Measurements from ENCODE around the gene MYH7.

The MYH7 gene

GRCh38 chr14:23365036-23365731 is 70.3 kb downstream of the MYH7 start, which contains the start of gene EFS:
TSS of gene EFS (minus strand) at chr14:23365172. CDS start at chr14:23365025, 147 bp downstream.
- TF ChIP-seq Cebpa-rat (IDR thresholded peaks at IDR 0.05) = no peak
- Histone ChIP-seq H3K27ac (no peak within 1 kb of the TSS), H3K4me2 (no peak within 1 kb of the TSS), H3K36me3 (no peaks in the 10 kb centered on the region), H3K4me1 (peaks cover 0 to 12% (median 0%) of the 10 kb centered on the region in 10 experiments; a peak in 4 of 20 replicates), H3K9me3 (replicated peaks in 1 of 11) (peaks cover 0 to 12% (median 7%) of the 10 kb centered on the region in 11 experiments; a peak in 8 of 22 replicates), H3K27me3 (peaks cover 6 to 27% (median 21%) of the 10 kb centered on the region in 11 experiments; a peak in 20 of 22 replicates), H3K4me3 (no peak within 1 kb of the TSS), H3K9ac (no peak within 1 kb of the TSS), H4K20me1 (no peaks in the 10 kb centered on the region)

- Histone ChIP-seq H3K9me3 (replicated peaks in 1 of 11) (peaks cover 0 to 12% (median 7%) of the 10 kb centered on the region in 11 experiments; a peak in 8 of 22 replicates), H3K27ac (no peak overlapping the region), H3K27me3 (peaks cover 6 to 27% (median 21%) of the 10 kb centered on the region in 11 experiments; a peak in 20 of 22 replicates), H4K20me1 (no peaks in the 10 kb centered on the region), H3K4me3 (no peak overlapping the region), H3K4me1 (peaks cover 0 to 12% (median 0%) of the 10 kb centered on the region in 10 experiments; a peak in 4 of 20 replicates), H3K36me3 (no peaks in the 10 kb centered on the region), H3K4me2 (no peak overlapping the region), H3K9ac (no peak overlapping the region)
- TF ChIP-seq Cebpa-rat (IDR thresholded peaks at IDR 0.05) = no peak
These were observed 71.1 kb downstream of the MYH7 start for GRCh38 chr14:23364164-23365035.
